GM21360 (cell line): ENCODE data around the gene XPNPEP2.
A peak's percentile ranks its signal among the peaks of the same experiment; 100 is the strongest.

ENCODE experiments used
- ATAC-seq: cut with Tn5 transposase; IDR thresholded peaks from one replicate; pipeline ENCODE4 v1.9.1; 2021; ENCODE audit warnings: mild to moderate bottlenecking, moderate library complexity; ENCODE audit not compliant: unreplicated experiment

XPNPEP2 gene

DNA sequence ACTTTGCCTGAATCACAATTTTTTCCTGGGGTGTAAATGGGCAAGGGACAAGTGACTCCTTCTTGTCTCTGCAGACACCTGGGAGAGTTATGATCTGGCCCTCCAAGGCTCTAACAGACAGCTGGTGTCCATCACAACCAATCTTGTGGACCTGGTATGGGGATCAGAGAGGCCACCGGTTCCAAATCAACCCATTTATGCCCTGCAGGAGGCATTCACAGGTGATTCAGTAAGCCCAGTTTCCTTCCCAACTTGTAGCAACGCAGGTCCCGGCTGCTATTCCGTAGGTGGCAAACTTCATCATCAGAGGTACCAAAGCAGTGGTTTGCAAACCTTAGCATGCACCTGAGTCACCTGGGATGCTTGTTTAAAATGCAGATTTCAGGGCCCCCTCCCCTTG lies 8.8 kb downstream of the XPNPEP2 start:
- no peak for ATAC-seq

GRCh38 chrX:129748305-129748704 lies 9.5 kb downstream of the XPNPEP2 start:
- ATAC-seq: no peak

DNA sequence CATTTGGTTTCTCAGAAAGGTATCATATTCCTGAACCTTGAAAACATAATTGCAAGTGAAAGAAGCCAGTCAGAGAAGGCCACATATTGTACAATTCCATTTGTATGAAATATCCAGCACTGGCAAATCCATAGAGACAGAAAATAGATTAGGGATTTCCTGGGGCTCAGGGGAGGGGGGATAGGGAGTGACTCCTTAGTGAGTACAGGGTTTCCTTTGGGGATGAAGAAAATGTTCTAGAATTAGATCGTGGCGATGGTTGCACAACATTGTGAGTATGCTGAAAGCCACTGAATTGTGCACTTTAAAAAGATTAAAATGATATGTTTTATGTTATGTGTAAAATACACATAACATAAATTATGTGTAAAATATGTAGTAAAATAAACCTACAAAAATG lies 10.3 kb downstream of the XPNPEP2 start:
- ATAC-seq: no peak

DNA sequence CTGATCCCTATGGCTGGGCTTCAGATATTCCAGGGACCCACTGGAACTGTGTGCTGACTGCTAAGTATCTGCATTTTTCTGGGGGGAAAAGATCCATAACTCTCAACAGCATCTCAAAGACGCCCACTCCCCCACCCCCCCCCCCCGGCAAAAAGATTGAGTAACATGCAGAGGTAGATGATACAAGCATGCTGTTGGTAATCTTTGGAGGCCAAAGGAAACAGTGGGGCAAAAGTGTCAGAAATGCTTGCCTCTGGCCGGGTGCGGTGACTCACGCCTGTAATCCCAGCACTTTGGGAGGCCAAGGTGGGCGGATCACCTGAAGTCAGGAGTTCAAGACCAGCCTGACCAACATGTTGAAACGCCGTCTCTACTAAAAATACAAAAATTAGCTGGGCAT lies 12.2 kb downstream of the XPNPEP2 start:
- no peak for ATAC-seq

- ATAC-seq: no peak
Observed at GRCh38 chrX:129754056-129755024, 15.6 kb downstream of the XPNPEP2 start.

DNA sequence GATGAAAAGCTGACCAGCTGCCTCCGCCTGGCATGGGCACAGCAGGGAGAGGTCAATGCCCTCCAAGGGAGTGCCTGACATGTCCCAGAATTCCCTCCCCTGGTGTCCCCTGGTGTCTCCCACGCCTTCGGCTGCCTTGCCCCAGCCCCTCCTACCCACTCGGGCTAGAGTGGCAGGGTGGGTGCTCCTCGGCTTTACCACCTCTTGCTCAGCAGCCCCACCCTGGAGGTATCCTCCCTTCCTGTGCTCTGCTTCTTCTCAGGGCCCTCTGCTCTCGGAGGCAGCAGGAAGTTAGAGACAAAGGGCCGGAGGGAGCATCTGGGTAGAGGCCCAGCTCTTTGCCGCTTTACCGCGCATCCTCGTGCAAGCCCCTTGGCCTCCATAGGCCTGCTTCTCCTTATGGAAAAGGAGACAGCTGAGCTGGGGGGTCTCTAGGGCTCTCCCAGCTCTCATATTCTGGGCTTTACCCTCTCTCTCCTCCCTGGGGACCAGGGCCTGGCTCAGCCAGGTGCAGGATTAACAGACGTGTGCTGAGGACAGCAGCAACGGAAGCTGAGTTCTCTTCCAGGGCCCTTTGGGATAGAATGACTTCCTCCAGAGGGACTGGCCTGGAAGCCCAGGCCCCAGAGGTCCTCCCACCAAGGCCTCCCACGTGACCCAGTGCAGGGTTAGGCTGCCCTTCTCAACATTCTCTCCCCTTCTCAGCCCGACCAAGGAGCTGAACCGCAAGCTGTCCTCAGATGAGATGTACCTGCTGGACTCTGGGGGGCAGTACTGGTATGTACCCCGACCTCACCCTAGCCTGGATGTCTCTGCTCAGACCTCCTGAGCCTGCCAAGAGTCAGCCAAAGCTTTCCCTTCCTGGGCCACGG lies 17.2 kb downstream of the XPNPEP2 start:
- ATAC-seq: peak; percentile 42

DNA sequence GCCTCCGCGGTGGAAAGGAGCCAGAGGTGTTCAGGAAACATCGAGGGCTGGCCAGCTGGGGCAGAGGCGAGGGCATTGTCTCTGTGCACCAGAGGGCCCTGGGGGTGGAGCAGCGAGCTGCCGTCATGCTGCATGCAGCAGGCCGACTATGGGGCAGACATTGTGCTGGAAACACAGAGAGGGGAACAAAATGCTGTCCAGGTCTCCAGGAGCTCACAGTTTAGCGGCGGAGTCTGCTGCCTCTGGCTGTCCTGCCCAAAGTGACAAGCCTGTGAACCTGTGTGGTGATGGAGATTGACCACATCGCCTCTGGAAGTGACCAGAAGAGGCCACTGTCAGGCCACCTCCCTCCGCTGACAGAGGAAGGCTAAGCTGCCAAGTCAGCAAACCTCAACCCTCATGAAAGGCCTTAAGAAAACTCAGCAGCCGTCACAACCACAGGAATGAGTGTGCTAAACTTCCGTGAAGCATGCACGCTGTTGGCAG lies 20.8 kb downstream of the XPNPEP2 start:
- ATAC-seq: no peak

- no peak for ATAC-seq
Observed at GRCh38 chrX:129760155-129760554, 21.4 kb downstream of the XPNPEP2 start.

DNA sequence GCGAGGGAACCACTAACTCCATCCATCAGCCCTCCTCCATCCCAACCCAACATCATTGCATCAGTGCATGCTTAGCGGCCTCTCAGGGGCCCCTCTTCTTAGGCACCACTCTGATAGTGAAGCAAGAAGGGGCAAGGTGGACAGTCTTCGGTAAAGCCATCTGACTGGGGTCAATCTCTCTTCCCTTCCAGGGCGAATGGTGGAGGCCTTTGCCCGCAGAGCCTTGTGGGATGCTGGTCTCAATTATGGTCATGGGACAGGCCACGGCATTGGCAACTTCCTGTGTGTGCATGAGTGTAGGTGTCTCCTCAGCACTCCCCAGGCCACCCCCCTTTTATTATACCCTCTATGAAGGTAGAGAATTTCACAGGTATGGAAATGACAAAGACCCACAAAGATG lies 22.2 kb downstream of the XPNPEP2 start:
- no peak for ATAC-seq

- ATAC-seq: no peak
Observed at GRCh38 chrX:129761596-129761995, 22.8 kb downstream of the XPNPEP2 start.

- ATAC-seq: no peak
Observed at GRCh38 chrX:129762448-129762847, 23.7 kb downstream of the XPNPEP2 start.

DNA sequence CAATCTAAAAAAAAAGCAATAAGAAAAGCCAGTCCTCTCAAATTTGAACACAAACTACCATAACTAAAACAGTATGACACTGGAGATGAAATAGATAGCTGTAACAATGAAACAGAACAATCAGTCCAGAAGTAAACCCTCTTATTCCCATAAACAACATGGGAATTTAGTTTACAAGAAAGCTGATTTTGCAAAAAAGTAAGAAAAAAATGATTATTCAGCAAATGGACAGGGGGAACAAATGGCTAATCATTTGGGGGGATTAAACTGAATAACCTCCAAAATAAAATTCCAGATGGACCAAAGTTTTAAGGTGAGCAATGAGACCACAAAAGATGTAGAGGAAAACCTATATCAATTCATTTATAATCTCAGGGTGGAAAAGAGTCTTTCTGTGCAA lies 24.9 kb downstream of the XPNPEP2 start:
- ATAC-seq: no peak

DNA sequence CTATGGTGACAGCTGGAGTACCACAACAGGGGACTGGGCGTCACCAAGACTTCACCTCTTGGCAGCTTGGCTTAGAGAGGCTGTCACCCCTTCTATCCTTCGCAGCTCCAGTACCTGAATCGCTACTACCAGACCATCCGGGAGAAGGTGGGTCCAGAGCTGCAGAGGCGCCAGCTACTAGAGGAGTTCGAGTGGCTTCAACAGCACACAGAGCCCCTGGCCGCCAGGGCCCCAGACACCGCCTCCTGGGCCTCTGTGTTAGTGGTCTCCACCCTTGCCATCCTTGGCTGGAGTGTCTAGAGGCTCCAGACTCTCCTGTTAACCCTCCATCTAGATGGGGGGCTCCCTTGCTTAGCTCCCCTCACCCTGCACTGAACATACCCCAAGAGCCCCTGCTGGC lies 29.4 kb downstream of the XPNPEP2 start:
- no peak for ATAC-seq

GRCh38 chrX:129768586-129769466 lies 30.0 kb downstream of the XPNPEP2 start:
- ATAC-seq: no peak

DNA sequence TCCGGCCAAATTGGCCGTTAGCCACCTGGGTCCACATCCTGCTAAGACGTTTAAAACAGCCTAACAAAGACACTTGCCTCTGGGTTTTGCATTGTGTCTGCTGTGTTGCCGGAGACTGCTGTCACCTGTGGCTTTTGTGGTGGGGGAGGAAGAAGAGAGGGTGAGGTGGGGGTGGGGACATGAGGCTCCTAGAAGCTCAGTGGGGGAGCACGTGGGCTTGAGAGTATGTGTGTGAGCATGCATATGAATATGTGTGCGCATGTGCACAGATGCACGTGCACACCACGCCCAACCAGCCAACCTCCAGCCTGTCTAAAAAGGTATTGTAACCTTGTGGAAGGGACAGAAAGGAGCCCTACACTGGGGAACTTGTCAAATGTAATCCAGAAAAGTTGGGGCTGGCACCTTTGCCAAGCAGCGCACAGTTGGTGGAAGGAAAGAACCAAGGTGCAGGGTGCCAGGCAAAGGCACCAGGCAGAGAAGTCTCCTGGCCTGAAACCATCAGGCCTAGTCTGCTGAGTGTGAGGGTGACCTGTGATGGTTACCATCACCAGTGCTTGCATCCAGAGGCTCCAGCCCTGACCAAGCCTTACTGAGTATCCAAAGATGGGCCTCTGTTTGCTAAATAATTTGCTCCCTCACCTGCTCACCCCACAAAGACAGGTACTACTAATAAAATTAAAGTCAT lies 30.8 kb downstream of the XPNPEP2 start:
- ATAC-seq: no peak

- no peak for ATAC-seq
Observed at GRCh38 chrX:129771266-129771995, 32.7 kb downstream of the XPNPEP2 start.

GRCh38 chrX:129772796-129773431 lies 34.1 kb downstream of the XPNPEP2 start:
- peak; percentile 79 for ATAC-seq

DNA sequence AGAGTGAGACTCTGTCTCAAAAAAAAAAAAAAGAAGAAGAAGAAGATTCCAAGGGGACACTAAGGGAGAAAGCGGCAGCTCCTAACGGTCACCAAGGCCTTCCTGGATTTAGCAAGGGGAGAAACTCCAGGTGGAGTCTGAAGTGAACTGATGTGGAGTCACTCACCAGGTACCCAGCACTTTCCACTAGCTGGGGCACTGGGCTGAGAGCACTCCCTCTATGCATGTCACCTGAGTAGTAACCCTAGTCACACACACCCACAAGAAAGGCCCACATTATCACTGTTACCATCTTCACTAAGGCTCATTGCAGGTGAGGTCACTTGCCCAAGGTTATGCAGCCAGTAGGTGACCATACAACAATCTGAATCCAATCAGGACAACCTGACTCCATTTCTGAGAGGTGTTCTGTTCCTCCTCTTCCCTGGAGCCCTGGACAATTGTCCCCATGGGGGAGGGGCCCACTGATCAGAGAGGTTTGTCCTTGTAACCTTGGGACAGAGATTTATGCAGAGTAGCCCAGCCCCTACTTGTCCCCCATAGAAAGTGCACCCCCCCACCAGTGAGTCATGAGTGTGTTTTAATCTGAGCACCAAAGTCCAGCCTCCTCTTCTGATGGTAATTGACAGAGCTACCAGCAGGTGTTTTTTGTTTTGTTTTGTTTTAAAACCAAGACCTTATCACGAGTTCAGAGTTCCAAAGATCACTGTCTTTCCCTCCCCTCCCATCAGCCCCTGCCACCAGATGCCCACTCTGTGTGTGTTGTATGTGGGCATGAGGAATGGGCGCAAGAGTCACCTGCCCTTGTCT lies 35.1 kb downstream of the XPNPEP2 start:
- ATAC-seq: no peak
